ENCODE measurements around the gene STPG3. TPM values are rescaled to one million over a fixed set of nuclear protein-coding genes. Genes with fewer than 3 reads are reported as not detected.

Gene STPG3
- total RNA-seq, 4 donors from 2014 or later, result not detected

DNA sequence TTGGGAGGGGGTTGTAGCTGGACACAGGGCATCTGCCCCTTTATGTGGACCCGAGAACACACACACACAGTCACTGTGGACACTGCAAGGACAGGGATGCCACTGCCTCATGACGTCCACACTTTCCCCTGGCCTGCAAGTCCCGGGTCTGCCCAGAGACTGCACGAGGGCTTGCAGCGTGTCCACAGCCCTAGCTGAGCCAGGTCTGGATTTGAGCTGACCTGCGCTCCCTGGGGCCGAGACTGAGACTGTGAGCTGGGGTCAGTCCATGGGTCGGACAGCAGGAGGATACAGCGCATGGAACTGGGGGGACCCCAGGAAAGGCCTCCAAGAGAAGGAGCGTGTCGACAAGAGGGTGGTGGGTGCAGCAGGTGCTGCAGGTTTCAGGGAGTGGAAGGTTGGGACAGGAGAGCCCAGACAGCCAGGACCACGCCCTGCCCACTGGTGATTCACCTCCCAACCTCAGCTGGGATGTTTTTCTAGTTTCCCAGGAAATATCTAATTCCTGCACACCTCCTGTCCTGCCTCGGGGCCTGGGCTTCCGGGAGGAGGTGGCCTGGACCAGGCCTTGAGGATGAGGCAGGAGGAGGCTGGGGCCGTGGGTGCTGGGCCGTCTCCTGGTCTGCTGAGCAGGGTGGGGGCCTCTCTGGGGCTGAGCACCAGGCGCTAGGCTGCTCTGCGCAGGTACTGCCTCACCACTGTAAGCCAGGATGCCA is 24.6 kb upstream of the STPG3 start:
- WGBS, 2 donors (ENCODE audit: low coverage in 1 of 2), result 69 to 86% methylated on average over 3 of the region's 18 CpGs
- no peak for TF ChIP-seq POLR2A (IDR thresholded peaks at IDR 0.05)
- TF ChIP-seq POLR2AphosphoS5 (IDR thresholded peaks at IDR 0.05), result no peak
- TF ChIP-seq EP300 (IDR thresholded peaks at IDR 0.05), result no peak
- TF ChIP-seq CTCF (IDR thresholded peaks at IDR 0.05), result no peak

GRCh38 chr9:137227054-137227852 is 23.8 kb upstream of the STPG3 start, which contains the start of gene RNF224:
Gene RNF224, plus strand, starts transcription at chr9:137227502. Its CDS starts 834 bp downstream, at chr9:137228336.
- TF ChIP-seq EP300 (IDR thresholded peaks at IDR 0.05), result no peak
- peak in 3 of 4 experiments; percentile 84 to 91 (median 84) for TF ChIP-seq CTCF (IDR thresholded peaks at IDR 0.05)
- Histone ChIP-seq H3K36me3 (no peaks in the 10 kb centered on the region), H3K27me3 (peaks cover 63% of the 10 kb centered on the region), H3K27ac (no peak within 1 kb of the TSS), H3K4me3 (no peak within 1 kb of the TSS), H3K4me1 (peaks cover 0 to 33% (median 11%) of the 10 kb centered on the region in 3 donors), H3K9me3 (no peaks in the 10 kb centered on the region)
- WGBS, 2 donors (ENCODE audit: low coverage in 1 of 2), result 80% methylated on average over 1 of the region's 25 CpGs; no CpG with 5 or more reads in 1 of the 2 donors
- no peak for ATAC-seq

More for the DNA sequence above, 24.6 kb upstream of the STPG3 start:
- Histone ChIP-seq H3K27me3 (peaks cover 56% of the 10 kb centered on the region), H3K36me3 (no peaks in the 10 kb centered on the region), H3K9me3 (no peaks in the 10 kb centered on the region), H3K27ac (no peak overlapping the region), H3K4me3 (no peak overlapping the region), H3K4me1 (peaks cover 0 to 38% (median 14%) of the 10 kb centered on the region in 3 donors)
- no peak for ATAC-seq

GRCh38 chr9:137227853-137228505 is 23.1 kb upstream of the STPG3 start:
- H3K27me3 ChIP-seq, result peaks cover 70% of the 10 kb centered on the region
- no peak for ATAC-seq
- H3K36me3 ChIP-seq, result no peaks in the 10 kb centered on the region
- H3K27ac ChIP-seq, result no peak overlapping the region
- peaks cover 0 to 26% (median 8%) of the 10 kb centered on the region in 3 donors for H3K4me1 ChIP-seq
- no peaks in the 10 kb centered on the region for H3K9me3 ChIP-seq
- no peak overlapping the region for H3K4me3 ChIP-seq
- WGBS, 2 donors (ENCODE audit: low coverage in 1 of 2), result 10 to 20% methylated on average over 3 to 4 of the region's 18 CpGs
- TF ChIP-seq POLR2AphosphoS5 (IDR thresholded peaks at IDR 0.05) (no peak), EP300 (IDR thresholded peaks at IDR 0.05) (no peak), POLR2A (IDR thresholded peaks at IDR 0.05) (no peak), CTCF (IDR thresholded peaks at IDR 0.05) (no peak)

GRCh38 chr9:137228506-137228967 is 22.5 kb upstream of the STPG3 start:
- H3K36me3 ChIP-seq, result no peaks in the 10 kb centered on the region
- H3K4me1 ChIP-seq, result peaks cover 0 to 23% (median 8%) of the 10 kb centered on the region in 3 donors
- no CpG with 5 or more reads among the region's 29 CpGs for WGBS, 2 donors (ENCODE audit: low coverage in 1 of 2)
- H3K27ac ChIP-seq, result no peak overlapping the region
- no peaks in the 10 kb centered on the region for H3K9me3 ChIP-seq
- no peak for ATAC-seq
- peaks cover 76% of the 10 kb centered on the region for H3K27me3 ChIP-seq
- no peak overlapping the region for H3K4me3 ChIP-seq
- TF ChIP-seq POLR2A (IDR thresholded peaks at IDR 0.05) (no peak), EP300 (IDR thresholded peaks at IDR 0.05) (no peak), POLR2AphosphoS5 (IDR thresholded peaks at IDR 0.05) (no peak), CTCF (IDR thresholded peaks at IDR 0.05) (no peak)
